ENCODE measurements around the gene PAPOLG.

Gene PAPOLG

DNA sequence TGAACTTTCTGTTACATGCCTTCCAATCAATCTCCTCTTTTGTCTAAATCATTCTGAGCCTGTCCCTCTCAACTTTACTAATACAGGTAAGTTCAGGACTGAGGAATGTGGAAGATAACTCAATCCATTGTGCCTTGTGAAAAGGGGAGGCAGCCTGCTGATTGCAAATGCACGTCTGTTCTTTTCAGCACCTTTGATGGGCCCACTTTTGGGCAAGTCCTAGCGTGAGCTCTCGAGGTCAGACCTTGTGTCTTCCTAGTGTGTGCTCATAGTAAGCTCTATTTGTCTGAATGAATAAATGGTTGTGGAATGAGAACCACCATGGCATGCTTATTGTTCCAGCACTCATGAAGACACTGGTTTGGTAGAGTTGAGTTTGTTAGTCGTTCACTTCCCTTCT is 74.9 kb downstream of the PAPOLG start:
- 0 out of 3 replicates have a peak, but pooled peaks have one; percentile 42 for ATAC-seq (ENCODE audit: low read depth)
- TF ChIP-seq, protein P1, sequence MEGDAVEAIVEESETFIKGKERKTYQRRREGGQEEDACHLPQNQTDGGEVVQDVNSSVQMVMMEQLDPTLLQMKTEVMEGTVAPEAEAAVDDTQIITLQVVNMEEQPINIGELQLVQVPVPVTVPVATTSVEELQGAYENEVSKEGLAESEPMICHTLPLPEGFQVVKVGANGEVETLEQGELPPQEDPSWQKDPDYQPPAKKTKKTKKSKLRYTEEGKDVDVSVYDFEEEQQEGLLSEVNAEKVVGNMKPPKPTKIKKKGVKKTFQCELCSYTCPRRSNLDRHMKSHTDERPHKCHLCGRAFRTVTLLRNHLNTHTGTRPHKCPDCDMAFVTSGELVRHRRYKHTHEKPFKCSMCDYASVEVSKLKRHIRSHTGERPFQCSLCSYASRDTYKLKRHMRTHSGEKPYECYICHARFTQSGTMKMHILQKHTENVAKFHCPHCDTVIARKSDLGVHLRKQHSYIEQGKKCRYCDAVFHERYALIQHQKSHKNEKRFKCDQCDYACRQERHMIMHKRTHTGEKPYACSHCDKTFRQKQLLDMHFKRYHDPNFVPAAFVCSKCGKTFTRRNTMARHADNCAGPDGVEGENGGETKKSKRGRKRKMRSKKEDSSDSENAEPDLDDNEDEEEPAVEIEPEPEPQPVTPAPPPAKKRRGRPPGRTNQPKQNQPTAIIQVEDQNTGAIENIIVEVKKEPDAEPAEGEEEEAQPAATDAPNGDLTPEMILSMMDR (IDR thresholded peaks at IDR 0.05; ENCODE audit: poor library complexity, severe bottlenecking) = no peak
- Histone ChIP-seq H3K4me3 (ENCODE audit: severe bottlenecking) (no peak overlapping the region), H3K27me3 (ENCODE audit: insufficient read depth, poor library complexity, severe bottlenecking) (no peaks in the 10 kb centered on the region), H3K9me3 (ENCODE audit: severe bottlenecking) (no peaks in the 10 kb centered on the region), H3K36me3 (ENCODE audit: low read depth) (no peaks in the 10 kb centered on the region), H3K4me1 (ENCODE audit: insufficient read depth, poor library complexity, severe bottlenecking) (no peaks in the 10 kb centered on the region), H3K27ac (ENCODE audit: poor library complexity, severe bottlenecking) (no peak overlapping the region)
- no peak for DNase-seq (ENCODE audit: low spot score)

DNA sequence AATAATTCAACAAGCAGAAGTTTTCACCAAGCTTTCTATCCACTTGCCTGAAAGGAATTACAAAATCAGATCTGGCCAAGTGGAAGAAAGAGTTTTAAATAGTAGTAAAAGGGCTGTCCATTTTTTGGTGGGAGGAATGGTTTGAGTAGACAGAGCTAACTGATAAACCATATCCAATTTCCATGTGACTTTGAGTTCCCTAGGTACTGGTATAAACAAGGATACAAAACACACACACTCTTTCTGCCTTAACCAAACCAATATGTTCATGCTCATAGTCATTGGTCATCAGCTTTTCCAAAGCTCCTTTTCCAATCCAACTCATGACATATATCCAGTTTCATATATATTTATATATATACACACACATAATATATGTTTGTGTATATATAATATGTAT is 75.9 kb downstream of the PAPOLG start:
- H3K27me3 ChIP-seq (ENCODE audit: insufficient read depth, poor library complexity, severe bottlenecking) = no peaks in the 10 kb centered on the region
- no peaks in the 10 kb centered on the region for H3K36me3 ChIP-seq (ENCODE audit: low read depth)
- H3K4me1 ChIP-seq (ENCODE audit: insufficient read depth, poor library complexity, severe bottlenecking) = no peaks in the 10 kb centered on the region
- TF ChIP-seq, protein P1 (IDR thresholded peaks at IDR 0.05; ENCODE audit: poor library complexity, severe bottlenecking) = no peak
- DNase-seq (ENCODE audit: low spot score) (no peak), ATAC-seq (ENCODE audit: low read depth) (no peak)
- no peak overlapping the region for H3K4me3 ChIP-seq (ENCODE audit: severe bottlenecking)
- no peaks in the 10 kb centered on the region for H3K9me3 ChIP-seq (ENCODE audit: severe bottlenecking)
- no peak overlapping the region for H3K27ac ChIP-seq (ENCODE audit: poor library complexity, severe bottlenecking)

GRCh38 chr2:60832621-60833020 is 76.6 kb downstream of the PAPOLG start:
- H3K4me1 ChIP-seq (ENCODE audit: insufficient read depth, poor library complexity, severe bottlenecking) = no peaks in the 10 kb centered on the region
- DNase-seq (ENCODE audit: low spot score) (no peak), ATAC-seq (ENCODE audit: low read depth) (no peak)
- TF ChIP-seq, protein P1 (IDR thresholded peaks at IDR 0.05; ENCODE audit: poor library complexity, severe bottlenecking) = no peak
- no peaks in the 10 kb centered on the region for H3K36me3 ChIP-seq (ENCODE audit: low read depth)
- no peaks in the 10 kb centered on the region for H3K9me3 ChIP-seq (ENCODE audit: severe bottlenecking)
- H3K4me3 ChIP-seq (ENCODE audit: severe bottlenecking) = no peak overlapping the region
- no peak overlapping the region for H3K27ac ChIP-seq (ENCODE audit: poor library complexity, severe bottlenecking)
- H3K27me3 ChIP-seq (ENCODE audit: insufficient read depth, poor library complexity, severe bottlenecking) = no peaks in the 10 kb centered on the region

DNA sequence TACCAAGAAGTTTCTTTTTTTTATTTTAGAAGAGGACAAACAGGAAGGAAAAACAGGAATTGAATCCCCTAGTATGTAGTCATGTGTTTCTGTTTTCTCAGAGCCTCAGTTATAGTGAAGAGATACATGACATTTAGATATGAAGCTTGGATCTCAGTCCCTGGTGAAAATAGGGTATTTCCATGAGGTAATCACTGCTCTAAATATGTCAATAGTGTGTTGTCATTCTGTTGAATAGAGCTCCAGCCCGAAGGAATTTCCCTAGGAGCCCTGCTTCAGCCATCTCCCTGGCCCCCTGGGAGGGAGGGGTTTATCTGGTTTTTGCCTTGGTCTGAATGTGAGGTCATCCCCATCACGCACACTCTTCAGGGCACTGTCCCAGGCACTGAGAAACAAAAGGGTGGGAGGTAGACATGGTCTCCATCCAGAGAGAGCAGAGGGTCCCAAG is 78.2 kb downstream of the PAPOLG start:
- no peak for ATAC-seq (ENCODE audit: low read depth)
- Histone ChIP-seq H3K27ac (ENCODE audit: poor library complexity, severe bottlenecking) (no peak overlapping the region), H3K4me1 (ENCODE audit: insufficient read depth, poor library complexity, severe bottlenecking) (no peaks in the 10 kb centered on the region)

GRCh38 chr2:60836491-60836890 is 80.4 kb downstream of the PAPOLG start:
- ATAC-seq (ENCODE audit: low read depth) = no peak
- no peaks in the 10 kb centered on the region for H3K4me1 ChIP-seq (ENCODE audit: insufficient read depth, poor library complexity, severe bottlenecking)
- H3K9me3 ChIP-seq (ENCODE audit: severe bottlenecking) = no peaks in the 10 kb centered on the region
- TF ChIP-seq, protein P1 (IDR thresholded peaks at IDR 0.05; ENCODE audit: poor library complexity, severe bottlenecking) = no peak
- no peak overlapping the region for H3K4me3 ChIP-seq (ENCODE audit: severe bottlenecking)
- no peaks in the 10 kb centered on the region for H3K36me3 ChIP-seq (ENCODE audit: low read depth)
- H3K27ac ChIP-seq (ENCODE audit: poor library complexity, severe bottlenecking) = no peak overlapping the region
- no peaks in the 10 kb centered on the region for H3K27me3 ChIP-seq (ENCODE audit: insufficient read depth, poor library complexity, severe bottlenecking)
- DNase-seq (ENCODE audit: low spot score) = no peak

More for the DNA sequence above, 78.2 kb downstream of the PAPOLG start:
- no peaks in the 10 kb centered on the region for H3K27me3 ChIP-seq (ENCODE audit: insufficient read depth, poor library complexity, severe bottlenecking)
- no peaks in the 10 kb centered on the region for H3K9me3 ChIP-seq (ENCODE audit: severe bottlenecking)
- DNase-seq (ENCODE audit: low spot score) = no peak
- H3K36me3 ChIP-seq (ENCODE audit: low read depth) = no peaks in the 10 kb centered on the region
- TF ChIP-seq, protein P1 (IDR thresholded peaks at IDR 0.05; ENCODE audit: poor library complexity, severe bottlenecking) = no peak
- no peak overlapping the region for H3K4me3 ChIP-seq (ENCODE audit: severe bottlenecking)

Data from RWPE2 (cell line).